22Rv1 (cell line): ENCODE data around the gene CHID1.
A peak's percentile ranks its signal among the peaks of the same experiment; 100 is the strongest.

Experiments used
- H3K27ac ChIP-seq: fragments of 450-650 bp; 2 replicates; pipeline ENCODE4 v1.5.1; 2017
- ZFX ChIP-seq: fragments of 450-650 bp; IDR thresholded peaks from 2 replicates; pipeline ENCODE4 v1.6.1; 2017; ENCODE audit warnings: antibody characterized with exemption, borderline replicate concordance
- TF ChIP-seq, protein P1 (sequence below): fragments of 450-650 bp; IDR thresholded peaks from 2 replicates; pipeline ENCODE4 v1.5.1; 2017; ENCODE audit warnings: mild to moderate bottlenecking

Gene CHID1

DNA sequence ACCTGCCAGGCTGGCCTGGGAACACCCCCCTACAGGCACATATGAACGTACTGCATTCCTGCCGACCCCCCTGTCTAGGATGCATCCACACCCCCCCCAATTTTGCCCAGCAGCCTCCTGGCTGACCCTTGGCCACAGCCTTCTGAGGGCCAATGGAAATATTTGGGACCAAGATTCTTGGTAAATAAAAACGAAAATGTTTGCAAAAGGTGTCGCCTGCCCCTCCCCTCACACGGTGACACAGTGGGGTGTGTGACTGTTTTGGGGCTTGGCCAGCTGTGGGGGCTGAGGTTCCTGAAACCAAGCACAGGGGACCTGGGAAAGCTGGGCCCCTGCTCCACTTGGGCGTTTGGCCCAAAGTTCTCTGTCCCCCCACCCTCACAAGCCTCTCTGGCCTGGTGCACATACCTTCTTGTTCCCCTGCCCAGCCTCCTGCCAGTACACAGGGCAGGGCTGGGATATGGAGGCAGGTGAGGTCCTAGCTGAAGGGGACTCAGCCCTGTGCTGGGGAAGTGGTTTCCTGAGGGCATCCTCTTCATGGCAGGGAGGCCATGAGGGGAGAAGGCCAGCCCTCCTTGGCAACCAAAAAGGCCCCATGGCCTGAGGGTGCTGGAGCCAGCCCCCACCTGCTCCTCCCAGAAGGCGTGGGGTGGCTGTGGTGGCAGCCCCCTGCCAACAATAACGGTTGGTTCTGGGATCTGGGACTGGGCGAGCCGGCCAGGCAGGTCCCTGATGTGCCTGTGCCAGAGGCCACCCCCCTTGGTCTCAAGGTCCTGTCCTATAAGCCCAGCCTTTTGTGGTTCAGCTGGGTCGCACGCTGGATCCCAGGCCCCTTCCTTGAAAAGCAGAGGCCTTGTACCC is 85.0 kb downstream of the CHID1 start:
- TF ChIP-seq, protein P1, sequence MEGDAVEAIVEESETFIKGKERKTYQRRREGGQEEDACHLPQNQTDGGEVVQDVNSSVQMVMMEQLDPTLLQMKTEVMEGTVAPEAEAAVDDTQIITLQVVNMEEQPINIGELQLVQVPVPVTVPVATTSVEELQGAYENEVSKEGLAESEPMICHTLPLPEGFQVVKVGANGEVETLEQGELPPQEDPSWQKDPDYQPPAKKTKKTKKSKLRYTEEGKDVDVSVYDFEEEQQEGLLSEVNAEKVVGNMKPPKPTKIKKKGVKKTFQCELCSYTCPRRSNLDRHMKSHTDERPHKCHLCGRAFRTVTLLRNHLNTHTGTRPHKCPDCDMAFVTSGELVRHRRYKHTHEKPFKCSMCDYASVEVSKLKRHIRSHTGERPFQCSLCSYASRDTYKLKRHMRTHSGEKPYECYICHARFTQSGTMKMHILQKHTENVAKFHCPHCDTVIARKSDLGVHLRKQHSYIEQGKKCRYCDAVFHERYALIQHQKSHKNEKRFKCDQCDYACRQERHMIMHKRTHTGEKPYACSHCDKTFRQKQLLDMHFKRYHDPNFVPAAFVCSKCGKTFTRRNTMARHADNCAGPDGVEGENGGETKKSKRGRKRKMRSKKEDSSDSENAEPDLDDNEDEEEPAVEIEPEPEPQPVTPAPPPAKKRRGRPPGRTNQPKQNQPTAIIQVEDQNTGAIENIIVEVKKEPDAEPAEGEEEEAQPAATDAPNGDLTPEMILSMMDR = no peak
- TF ChIP-seq ZFX = no peak
- H3K27ac ChIP-seq = peak overlapping the region; percentile 96

DNA sequence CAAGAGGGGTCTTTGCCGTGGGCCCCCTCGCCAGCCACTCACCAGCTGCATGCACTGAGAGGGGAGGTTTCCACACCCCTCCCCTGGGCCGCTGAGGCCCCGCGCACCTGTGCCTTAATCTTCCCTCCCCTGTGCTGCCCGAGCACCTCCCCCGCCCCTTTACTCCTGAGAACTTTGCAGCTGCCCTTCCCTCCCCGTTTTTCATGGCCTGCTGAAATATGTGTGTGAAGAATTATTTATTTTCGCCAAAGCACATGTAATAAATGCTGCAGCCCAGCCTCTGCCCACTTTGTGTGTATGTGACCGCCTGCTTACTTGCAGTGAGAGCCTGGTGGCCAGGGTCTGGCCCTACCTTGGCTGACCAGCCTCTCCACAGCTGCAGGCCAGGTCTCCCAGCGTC is 85.7 kb downstream of the CHID1 start:
- TF ChIP-seq, protein P1 = no peak
- no peak for TF ChIP-seq ZFX
- peak overlapping the region; percentile 96 for H3K27ac ChIP-seq

DNA sequence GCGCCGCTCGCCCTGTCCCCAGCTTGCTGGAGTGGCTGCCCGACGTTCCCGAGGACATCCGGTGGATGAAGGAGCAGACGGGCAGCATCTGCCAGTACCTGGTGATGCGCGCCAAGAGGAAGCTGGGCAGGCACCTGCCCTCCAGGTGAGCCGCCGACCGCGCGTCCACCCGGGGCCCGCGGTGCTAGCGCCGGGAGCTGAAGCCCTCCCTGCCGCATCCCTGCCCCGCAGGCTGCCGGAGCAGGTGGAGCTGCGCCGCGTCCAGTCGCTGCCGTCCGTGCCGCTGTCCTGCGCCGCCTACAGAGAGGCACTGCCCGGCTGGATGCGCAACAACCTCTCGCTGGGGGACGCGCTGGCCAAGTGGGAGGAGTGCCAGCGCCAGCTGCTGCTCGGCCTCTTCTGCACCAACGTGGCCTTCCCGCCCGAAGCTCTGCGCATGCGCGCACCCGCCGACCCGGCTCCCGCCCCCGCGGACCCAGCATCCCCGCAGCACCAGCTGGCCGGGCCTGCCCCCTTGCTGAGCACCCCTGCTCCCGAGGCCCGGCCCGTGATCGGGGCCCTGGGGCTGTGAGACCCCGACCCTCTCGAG is 86.2 kb downstream of the CHID1 start:
- H3K27ac ChIP-seq = peak overlapping the region; percentile 96
- TF ChIP-seq, protein P1 = no peak; the same call in 1 of the 2 replicates
- no peak for TF ChIP-seq ZFX

DNA sequence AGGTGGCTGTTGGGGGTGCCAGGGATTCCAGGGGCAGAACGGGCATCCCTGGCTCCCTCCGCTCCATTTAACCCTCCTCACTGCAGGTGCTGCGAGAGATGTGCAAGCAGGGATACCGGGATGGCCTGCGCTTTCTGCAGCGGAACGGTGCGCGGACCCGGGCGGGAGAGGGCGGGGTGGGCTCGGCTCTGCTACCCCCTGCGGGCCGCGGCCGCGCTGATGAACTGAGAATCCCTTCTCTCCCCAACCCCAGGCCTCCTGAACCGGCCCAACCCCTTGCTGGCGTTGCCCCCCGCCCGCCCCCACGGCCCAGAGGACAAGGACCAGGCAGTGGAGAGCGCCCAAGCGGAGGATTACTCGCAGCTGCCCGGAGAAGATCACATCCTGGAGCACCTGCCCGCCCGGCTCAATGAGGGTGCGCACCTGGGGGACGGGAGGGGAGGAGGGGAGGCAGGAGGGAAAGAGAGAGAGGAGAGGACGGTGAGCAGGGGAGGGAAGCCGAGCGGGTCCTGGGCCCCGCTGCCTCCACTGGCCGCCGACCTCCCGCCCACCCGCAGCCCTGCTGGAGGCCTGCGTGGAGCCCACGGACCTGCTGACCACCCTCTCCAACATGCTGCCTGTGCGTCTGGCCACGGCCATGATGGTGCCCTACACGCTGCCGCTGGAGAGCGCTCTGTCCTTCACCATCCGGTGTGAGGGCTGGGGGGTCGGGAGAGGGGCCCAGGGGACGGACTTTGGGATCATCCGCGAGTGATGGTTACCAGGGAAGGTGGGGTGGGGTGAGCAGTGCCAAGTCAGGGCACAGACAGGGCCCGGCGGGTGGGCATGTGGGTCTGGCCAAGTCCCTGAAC is 86.9 kb downstream of the CHID1 start:
- TF ChIP-seq, protein P1 = no peak
- TF ChIP-seq ZFX = no peak
- H3K27ac ChIP-seq = peak overlapping the region; percentile 96

DNA sequence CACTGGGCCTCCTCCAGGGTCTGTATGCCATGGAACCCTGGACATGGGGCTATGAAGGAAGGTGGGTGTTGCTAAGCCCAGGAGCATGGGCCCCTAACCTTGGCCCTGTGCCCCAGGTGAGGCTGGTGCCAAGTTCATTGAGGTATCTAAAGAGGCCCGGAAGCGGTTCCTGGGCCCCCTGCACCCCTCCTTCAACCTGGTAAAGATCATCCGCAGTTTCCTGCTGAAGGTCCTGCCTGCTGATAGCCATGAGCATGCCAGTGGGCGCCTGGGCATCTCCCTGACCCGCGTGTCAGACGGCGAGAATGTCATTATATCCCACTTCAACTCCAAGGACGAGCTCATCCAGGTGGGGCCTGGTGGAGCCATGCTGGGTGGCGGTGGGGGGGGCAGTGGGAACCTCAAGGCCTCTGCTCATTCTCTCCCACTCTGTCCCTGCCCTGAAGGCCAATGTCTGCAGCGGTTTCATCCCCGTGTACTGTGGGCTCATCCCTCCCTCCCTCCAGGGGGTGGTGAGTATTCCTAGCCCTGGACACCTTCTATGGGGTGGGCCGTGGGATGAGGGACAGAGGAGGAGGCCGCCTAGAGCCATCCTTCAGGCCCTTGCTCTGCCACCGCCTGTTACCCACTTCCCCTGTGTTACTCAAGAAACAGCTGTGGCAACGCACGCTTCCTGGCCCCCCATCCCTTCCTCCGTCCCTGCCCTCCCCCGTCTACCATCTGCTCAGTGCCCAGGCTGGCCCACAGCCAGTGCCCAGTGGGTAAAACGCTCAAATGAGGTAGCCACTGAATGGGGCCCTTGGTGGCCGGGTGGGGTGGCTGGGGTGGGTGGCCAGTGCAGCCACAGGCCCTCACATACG is 88.9 kb downstream of the CHID1 start:
- peak overlapping the region; percentile 96 for H3K27ac ChIP-seq
- TF ChIP-seq, protein P1 = no peak
- TF ChIP-seq ZFX = no peak

DNA sequence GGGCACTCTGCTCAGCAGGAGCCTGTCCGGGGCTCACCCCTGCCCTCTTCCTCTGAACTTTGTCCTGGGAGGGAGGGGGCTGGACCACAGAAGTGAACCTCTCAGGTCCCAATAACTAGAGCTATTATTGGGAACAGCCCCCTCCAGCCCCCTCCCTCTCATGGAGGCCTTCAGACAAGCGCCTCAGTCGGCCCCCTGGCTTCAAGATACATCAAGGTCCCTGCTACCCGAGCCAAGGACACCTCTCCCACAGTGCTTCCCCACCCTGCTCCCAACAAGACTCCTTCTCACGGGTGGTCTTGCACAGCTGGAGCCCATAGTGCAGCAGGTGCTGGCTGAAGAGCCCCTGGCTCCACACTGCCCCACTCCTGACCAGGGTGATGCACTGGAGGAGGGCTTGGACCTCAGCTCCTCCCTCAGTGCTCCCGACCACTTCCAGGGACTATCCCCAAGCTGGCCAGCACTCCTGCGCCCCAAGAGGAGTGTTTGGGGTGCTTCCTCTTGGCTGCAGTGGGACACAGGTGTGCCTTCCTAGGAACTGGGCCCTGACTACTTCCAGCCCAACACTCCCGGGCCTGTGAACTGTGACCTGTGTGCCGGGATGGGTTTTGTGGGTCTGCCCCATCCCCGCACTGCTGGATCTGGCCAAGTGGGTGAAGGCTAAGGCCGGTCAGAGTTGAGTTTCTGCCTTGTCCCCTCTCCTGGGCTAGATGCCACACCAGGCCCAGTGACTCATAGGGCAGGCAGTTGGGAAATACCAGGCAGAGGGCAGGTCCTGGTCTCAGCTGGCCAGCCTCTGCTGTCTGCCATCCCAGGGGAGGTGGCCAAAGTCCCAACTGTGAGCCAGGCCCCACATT is 89.7 kb downstream of the CHID1 start:
- H3K27ac ChIP-seq = peak overlapping the region; percentile 96

More for the DNA sequence above, 89.7 kb downstream of the CHID1 start:
- TF ChIP-seq, protein P1 = no peak
- TF ChIP-seq ZFX = no peak
